T-cell (primary cell): ENCODE measurements around the gene APOD. TPM values are rescaled to one million over a fixed set of nuclear protein-coding genes. Genes with fewer than 3 reads are reported as not detected.
A peak's percentile ranks its signal among the peaks of the same experiment; 100 is the strongest.
"Not testable (repeated sequence)": the region's sequence is repeated elsewhere in the genome, so short reads cannot be mapped to it uniquely, and the experiment has no call there.

ENCODE experiments used
- ATAC-seq, 4 experiments: fragments of 200-7000 bp in 3 of 4; fragments of 150-1000 bp in 1 of 4; cut with Tn5 transposase; replicated peaks in 1 of 4; 1 replicate in 3 of 4; 2 replicates in 1 of 4; pipeline ENCODE4 v1.10.0; 2021; ENCODE audit warnings: moderate library complexity in 3 of 4, mild to moderate bottlenecking in 2 of 4, moderate number of reproducible peaks in 1 of 4
- CTCF ChIA-PET, 2 donors: fragments of 300-600 bp; sonication (Branson Sonifier 250); formaldehyde crosslinking; loops; one replicate each; lab custom pipeline; 2022; ENCODE audit warnings: antibody characterized with exemption in 2 of 2; lab: Charles Lee
- POLR2A ChIA-PET, 2 donors: fragments of 300-600 bp; sonication (Branson Sonifier 250); formaldehyde crosslinking; loops; one replicate each; lab custom pipeline; 2022; ENCODE audit warnings: antibody characterized with exemption in 2 of 2; lab: Charles Lee
- DNase-seq, 35 experiments: peaks; one replicate each; pipeline versions ENCODE4 v3.0.0 to v3.0.0-alpha.2; 2013 to 2023
- H3K27ac ChIP-seq: one replicate; pipeline ENCODE4 v1.5.1; 2013; ENCODE audit warnings: low read length
- H3K27me3 ChIP-seq, 2 experiments: replicated peaks in 1 of 2; 1 replicate in 1 of 2; 2 replicates in 1 of 2; pipeline versions ENCODE4 v1.6.1 to v1.7.0; 2013; ENCODE audit warnings: low read length in 1 of 2, mixed read lengths in 1 of 2; ENCODE audit not compliant: control insufficient read depth in 2 of 2, insufficient read depth in 2 of 2; ENCODE audit errors: extremely low read depth in 1 of 2
- H3K36me3 ChIP-seq, 2 donors: 1 replicate in 1 of 2; 2 replicates in 1 of 2; pipeline versions ENCODE4 v1.6.1 to v1.7.0; 2013; ENCODE audit warnings: low read length in 1 of 2; ENCODE audit not compliant: control insufficient read depth in 2 of 2, insufficient read depth in 1 of 2; ENCODE audit errors: extremely low read depth in 1 of 2
- H3K4me1 ChIP-seq, 2 experiments: 1 replicate in 1 of 2; 2 replicates in 1 of 2; pipeline versions ENCODE4 v1.6.1 to v1.7.0; 2013; ENCODE audit warnings: low read length in 2 of 2, mixed read lengths in 1 of 2; ENCODE audit not compliant: insufficient read depth in 2 of 2, control insufficient read depth in 1 of 2; ENCODE audit errors: extremely low read depth in 1 of 2
- H3K4me3 ChIP-seq, 2 donors: 1 replicate in 1 of 2; 2 replicates in 1 of 2; pipeline versions ENCODE4 v1.5.1 to v1.7.0; 2013; ENCODE audit warnings: mild to moderate bottlenecking in 2 of 2, low read length in 1 of 2, moderate library complexity in 1 of 2; ENCODE audit not compliant: control insufficient read depth in 1 of 2; ENCODE audit errors: extremely low read depth in 1 of 2
- H3K9me3 ChIP-seq: 2 replicates; pipeline ENCODE4 v1.7.0; 2013
- H3K27ac Mint-ChIP-seq, 2 donors: one replicate each; pipeline ENCODE4 v1.8.0; 2020 to 2021; ENCODE audit warnings: mild to moderate bottlenecking in 2 of 2, mixed read lengths in 2 of 2
- H3K27me3 Mint-ChIP-seq, 2 donors: one replicate each; pipeline ENCODE4 v1.8.0; 2021 to 2022; ENCODE audit warnings: mixed read lengths in 2 of 2
- H3K36me3 Mint-ChIP-seq: one replicate; pipeline ENCODE4 v1.8.0; 2021; ENCODE audit warnings: mixed read lengths
- H3K4me1 Mint-ChIP-seq, 3 donors: one replicate each; pipeline ENCODE4 v1.8.0; 2020 to 2022; ENCODE audit warnings: mixed read lengths in 3 of 3, mild to moderate bottlenecking in 1 of 3
- H3K4me3 Mint-ChIP-seq, 3 donors: one replicate each; pipeline ENCODE4 v1.8.0; 2020 to 2022; ENCODE audit warnings: mild to moderate bottlenecking in 3 of 3, mixed read lengths in 3 of 3, moderate library complexity in 3 of 3
- H3K9me3 Mint-ChIP-seq, 3 donors: one replicate each; pipeline ENCODE4 v1.8.0; 2020 to 2022; ENCODE audit warnings: mixed read lengths in 3 of 3
- WGBS: methylation state at CpG from one replicate; pipeline ENCODE4 v1.1.5; 2013; ENCODE audit warnings: missing lambda C conversion rate; ENCODE audit not compliant: insufficient coverage; 5-methylcytosine and 5-hydroxymethylcytosine counted together
- total RNA-seq, 35 experiments: library from RNA in 6 of 35; stranded (reverse) in 6 of 35; fragments of 120-200 nt in 1 of 35; gene quantifications; one replicate each; pipeline versions ENCODE4 v1.2.1 to v1.2.4 and lab custom pipeline; 2013 to 2026

The APOD gene
- total RNA-seq, 5 donors from 2014 or later (not counting 1 experiment from before 2014, with no cell fraction given) = 0.55 TPM; not detected in 4

DNA sequence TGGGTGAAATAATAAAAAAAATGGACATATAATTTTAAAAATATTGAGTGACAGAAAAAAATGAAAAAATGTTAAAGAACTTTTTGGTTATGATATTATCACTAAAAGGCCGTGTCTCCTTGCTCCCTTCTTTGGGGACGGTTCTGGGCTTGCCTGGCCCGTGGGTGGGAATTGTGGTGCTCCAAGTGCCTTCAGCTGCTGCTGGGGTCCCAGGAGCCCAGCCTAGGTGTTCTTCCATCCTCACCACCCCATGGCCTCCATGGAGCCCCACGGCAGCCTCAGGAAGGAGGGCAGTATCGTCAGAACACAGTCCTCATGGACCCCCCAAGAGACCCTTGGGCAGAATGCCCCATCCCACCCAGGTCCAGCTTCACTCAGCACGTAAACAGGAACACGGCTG, 45.9 kb upstream of the APOD start:
- H3K9me3 Mint-ChIP-seq, H3K27me3 ChIP-seq, H3K36me3 Mint-ChIP-seq, H3K27ac ChIP-seq, H3K4me3 Mint-ChIP-seq, H3K9me3 ChIP-seq, ATAC-seq, POLR2A ChIA-PET, H3K4me1 ChIP-seq, H3K27me3 Mint-ChIP-seq, H3K27ac Mint-ChIP-seq, H3K4me3 ChIP-seq, DNase-seq, H3K36me3 ChIP-seq, CTCF ChIA-PET: not testable (repeated sequence)
- peaks cover 0 to 10% (median 3%) of the 10 kb centered on the region in 3 donors for H3K4me1 Mint-ChIP-seq
- no CpG with 5 or more reads among the region's 7 CpGs for WGBS

DNA sequence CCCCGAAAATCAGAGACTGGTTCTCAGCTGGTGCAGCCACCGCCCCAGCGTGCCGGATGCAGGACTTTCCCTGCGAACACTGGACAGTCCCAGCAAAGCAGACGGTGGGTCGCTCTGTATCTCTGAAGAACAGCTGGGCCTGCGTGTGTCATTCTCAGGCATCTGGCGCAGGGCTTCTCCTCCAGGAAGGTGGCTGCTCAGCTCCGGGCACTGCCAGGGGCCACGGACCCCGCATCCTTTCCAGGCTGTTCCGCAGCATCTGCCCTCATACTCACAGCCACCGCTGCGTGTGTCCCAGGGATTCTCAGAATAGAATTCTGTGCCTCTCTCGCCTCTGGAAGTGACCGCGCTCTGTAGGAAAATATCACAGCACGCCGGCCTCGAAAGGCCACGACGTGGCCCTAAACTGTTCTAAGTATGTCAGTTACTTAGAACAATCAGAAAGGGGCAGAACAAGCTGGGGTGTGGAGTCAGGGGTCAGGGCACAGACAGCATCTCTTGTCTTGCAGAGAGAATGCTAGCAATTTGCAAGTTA, 44.7 kb upstream of the APOD start:
- peaks cover 0 to 10% (median 3%) of the 10 kb centered on the region in 3 donors for H3K4me1 Mint-ChIP-seq
- H3K36me3 ChIP-seq, CTCF ChIA-PET, H3K4me3 ChIP-seq, H3K27me3 Mint-ChIP-seq, H3K27ac ChIP-seq, POLR2A ChIA-PET, H3K4me3 Mint-ChIP-seq, DNase-seq, H3K4me1 ChIP-seq, H3K36me3 Mint-ChIP-seq, H3K9me3 Mint-ChIP-seq, ATAC-seq, H3K27ac Mint-ChIP-seq, H3K27me3 ChIP-seq, H3K9me3 ChIP-seq: not testable (repeated sequence)
- 94% methylated on average over 13 of the region's 23 CpGs for WGBS

DNA sequence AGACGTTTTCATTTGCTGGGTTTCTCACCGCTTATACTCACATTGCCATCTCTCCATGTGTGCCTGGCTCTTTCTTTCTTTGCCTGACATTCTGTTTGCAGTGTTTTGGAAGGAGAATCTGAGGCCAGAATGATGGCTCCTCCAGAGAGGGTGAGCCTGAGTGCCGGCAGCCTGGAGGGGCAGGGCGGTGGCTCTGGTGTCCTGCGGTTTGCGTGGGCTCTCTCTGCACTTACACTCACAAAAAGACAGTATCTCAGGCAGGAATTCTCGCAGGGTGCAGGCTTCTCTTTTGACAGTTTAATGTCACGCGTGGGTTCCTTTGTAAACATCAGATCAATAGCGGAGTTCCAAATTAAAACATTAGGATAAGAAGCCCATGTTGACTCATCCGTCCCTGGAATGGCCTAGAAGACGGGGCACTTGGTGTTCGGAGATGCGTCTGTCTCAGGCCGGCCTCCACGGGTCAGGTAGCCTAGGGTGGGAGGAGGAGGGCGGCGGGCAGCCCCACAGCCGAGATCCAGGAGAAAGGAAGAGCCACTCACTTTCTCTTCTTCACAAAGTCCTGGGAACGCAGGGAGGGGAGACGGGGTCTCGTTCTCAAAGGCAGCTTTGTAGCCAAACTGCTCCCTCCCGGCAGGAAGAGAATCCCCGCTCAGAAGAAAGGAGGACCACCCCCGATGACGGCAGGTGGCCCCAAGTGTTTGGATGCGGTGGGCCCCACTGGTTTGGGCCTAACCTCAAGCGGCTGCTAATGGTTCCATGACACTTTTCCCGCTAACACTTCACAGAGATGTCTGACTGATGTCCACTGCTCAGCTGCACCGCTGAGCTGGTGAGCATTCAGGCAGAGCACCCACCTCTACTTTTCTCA, 44.0 kb upstream of the APOD start:
- H3K27me3 ChIP-seq, H3K4me1 ChIP-seq, H3K27ac ChIP-seq, H3K36me3 ChIP-seq, H3K27me3 Mint-ChIP-seq, DNase-seq, H3K4me3 ChIP-seq, POLR2A ChIA-PET, H3K36me3 Mint-ChIP-seq, CTCF ChIA-PET, H3K9me3 Mint-ChIP-seq, H3K4me3 Mint-ChIP-seq, H3K9me3 ChIP-seq, H3K4me1 Mint-ChIP-seq, ATAC-seq, H3K27ac Mint-ChIP-seq: not testable (repeated sequence)
- 84% methylated on average over 15 of the region's 30 CpGs for WGBS

DNA sequence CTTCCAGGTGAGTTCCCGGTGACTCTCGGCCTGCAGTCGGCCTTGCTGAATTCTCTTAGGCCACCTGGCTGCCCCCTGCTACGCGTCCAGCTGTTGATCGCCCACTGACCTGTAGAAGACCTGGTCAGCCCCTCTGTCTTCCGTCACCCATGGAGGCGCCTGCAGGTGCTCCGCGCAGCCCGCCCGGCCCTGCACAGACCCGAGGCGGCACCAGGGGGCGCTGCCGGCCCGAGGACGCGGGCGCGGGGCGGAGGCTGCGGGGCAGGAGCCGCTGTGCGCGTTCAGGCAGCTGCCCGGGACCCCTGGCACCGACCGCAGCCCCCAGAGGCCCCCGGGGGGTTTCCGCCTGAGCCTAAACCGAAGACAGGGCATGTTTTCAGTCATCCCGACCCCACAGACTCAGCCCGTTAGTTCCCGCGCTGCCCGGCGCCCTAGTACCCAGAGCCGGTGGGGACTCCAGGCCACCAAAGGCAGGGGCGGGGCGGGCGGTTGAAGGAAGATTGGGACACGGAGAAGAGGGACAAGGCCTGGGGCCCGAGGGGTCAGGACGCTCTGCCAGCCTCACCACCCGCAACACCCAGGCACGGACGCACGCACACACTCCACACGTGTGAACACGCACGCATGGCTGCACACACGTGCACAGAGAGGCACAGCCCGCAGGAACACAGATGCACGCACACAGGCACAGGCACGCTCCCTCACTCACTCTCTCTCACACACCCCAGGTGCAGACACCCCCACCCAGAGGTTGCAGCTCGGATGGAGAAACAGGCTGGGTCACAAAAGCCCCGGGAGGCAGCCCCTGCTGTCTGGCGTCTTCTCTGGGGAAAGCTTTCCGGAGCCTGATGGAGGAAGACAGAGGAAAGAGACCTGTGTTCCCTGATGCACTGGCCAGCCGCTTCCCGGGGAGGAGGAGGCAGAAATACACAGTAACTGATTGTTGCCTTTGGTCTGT, 41.1 kb upstream of the APOD start:
- not testable (repeated sequence) for H3K27ac Mint-ChIP-seq

DNA sequence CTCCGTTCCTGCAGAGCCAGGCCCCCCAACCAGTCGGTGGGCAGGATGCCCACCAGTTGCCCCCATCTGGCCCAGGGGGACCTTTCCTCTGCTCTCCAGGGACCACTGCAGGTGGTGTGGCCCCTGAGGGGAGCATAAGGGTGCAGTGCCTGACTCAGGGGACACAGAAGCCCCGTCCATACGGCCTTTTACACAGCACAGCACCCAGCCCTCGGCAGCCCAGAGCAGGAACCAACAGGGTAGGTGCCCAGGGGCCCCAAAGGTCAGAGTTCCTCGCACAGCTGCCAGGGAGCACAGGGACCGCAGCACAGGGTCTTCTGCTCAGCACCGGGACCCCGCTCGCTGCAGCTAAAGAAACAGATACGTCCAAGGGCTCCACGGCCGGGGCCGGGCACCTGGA, 40.4 kb upstream of the APOD start:
- DNase-seq, H3K27ac ChIP-seq, ATAC-seq, H3K27ac Mint-ChIP-seq, H3K9me3 ChIP-seq, CTCF ChIA-PET, H3K4me1 Mint-ChIP-seq, H3K4me3 ChIP-seq, H3K36me3 ChIP-seq, H3K4me1 ChIP-seq, H3K36me3 Mint-ChIP-seq, H3K4me3 Mint-ChIP-seq, POLR2A ChIA-PET, H3K27me3 Mint-ChIP-seq, H3K9me3 Mint-ChIP-seq: not testable (repeated sequence)
- H3K27me3 ChIP-seq = peaks cover 0 to 11% of the 10 kb centered on the region in 2 experiments
- no CpG with 5 or more reads among the region's 14 CpGs for WGBS

More for the DNA sequence above, 41.1 kb upstream of the APOD start:
- H3K9me3 Mint-ChIP-seq, H3K27ac ChIP-seq, H3K36me3 ChIP-seq, H3K27me3 ChIP-seq, POLR2A ChIA-PET, H3K4me1 ChIP-seq, H3K9me3 ChIP-seq, H3K27me3 Mint-ChIP-seq, H3K36me3 Mint-ChIP-seq, CTCF ChIA-PET, H3K4me1 Mint-ChIP-seq: not testable (repeated sequence)
- WGBS = 0% methylated on average over 1 of the region's 62 CpGs
- peak overlapping the region; percentile 33 to 63 (median 44) for H3K4me3 Mint-ChIP-seq
- H3K4me3 ChIP-seq = peak overlapping the region in 1 of 2 donors; percentile 11
- ATAC-seq (peak; percentile 94 to 96 (median 95)), DNase-seq (peak in 15 of 35 experiments; percentile 8 to 48 (median 25))

DNA sequence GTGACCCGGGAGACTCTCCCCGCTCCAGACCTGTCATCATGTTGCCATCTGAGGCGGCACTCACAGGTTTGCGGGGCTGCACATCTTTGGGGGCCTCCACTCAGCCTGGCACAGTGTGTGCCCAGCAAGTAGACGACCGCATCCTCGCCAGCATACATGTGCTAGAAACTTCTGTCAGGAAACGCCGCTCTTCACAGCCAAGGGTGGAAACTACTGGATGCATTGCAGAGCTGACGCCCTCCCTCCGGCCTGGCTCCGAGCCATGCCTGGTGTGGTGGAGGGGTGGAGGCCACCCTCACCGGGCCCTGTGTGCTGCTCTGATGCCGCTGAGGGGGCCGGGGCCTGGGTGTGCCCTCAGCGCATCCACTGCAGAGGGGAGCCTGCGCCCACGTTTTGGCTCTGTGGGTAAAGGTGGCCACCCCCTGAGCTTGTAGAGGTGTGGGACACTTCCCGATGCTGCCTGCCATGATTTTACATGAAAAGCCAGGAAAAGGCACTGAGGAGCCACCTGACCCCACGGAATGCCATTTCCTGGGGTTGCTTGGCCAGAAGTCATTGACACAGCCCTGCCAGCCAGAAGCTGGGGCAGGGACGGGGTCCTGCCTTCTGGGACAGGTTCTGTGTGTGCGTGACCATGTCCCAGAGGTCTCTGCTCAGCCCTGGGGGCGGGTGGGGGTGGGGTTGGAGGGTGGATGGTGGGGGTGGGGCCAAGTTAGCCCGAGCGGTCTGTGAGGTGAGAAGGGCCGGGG, 39.7 kb upstream of the APOD start:
- peaks cover 0 to 11% of the 10 kb centered on the region in 2 experiments for H3K27me3 ChIP-seq
- 92% methylated on average over 6 of the region's 26 CpGs for WGBS
- DNase-seq, CTCF ChIA-PET, H3K4me3 ChIP-seq, H3K4me1 Mint-ChIP-seq, H3K4me3 Mint-ChIP-seq, H3K27ac ChIP-seq, H3K27me3 Mint-ChIP-seq, POLR2A ChIA-PET, ATAC-seq, H3K27ac Mint-ChIP-seq, H3K36me3 ChIP-seq, H3K4me1 ChIP-seq, H3K36me3 Mint-ChIP-seq, H3K9me3 ChIP-seq, H3K9me3 Mint-ChIP-seq: not testable (repeated sequence)
